Measurements from ENCODE around the gene AGAP1. TPM values are rescaled to one million over a fixed set of nuclear protein-coding genes. Genes with fewer than 3 reads are reported as not detected.

AGAP1 gene
- 9.0 and 10.2 TPM in 2 replicates for total RNA-seq

- peak; percentile 89 for DNase-seq
Measured at GRCh38 chr2:235493775-235494715, at the start of gene AGAP1. AGAP1 (plus strand) TSS chr2:235494043.

DNA sequence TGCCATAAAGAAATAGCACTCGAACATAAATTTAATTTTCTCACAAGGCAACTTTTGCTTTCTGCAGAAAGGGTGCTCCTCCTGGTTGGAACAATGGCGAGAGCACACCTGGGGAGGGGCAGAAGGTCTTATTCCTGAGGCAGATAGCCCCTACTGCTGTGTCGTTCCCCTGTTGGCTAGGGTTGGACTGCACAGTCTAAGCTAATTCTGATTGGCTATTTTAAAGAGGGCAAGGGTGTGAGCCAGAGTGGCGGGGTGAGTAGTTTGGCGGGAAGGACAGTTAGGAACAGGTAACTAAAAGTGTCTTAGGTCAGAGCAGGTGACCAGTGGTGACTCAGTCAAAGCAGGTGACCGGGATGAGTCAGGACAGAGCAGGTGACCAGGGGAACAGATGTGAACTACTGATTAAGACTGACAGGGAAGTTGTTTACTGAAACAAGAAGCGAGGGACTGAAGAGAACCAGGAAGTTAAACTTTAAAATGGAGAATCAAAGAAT lies 49.7 kb upstream of the AGAP1 start:
- no peak for DNase-seq

- DNase-seq, result no peak
Measured at GRCh38 chr2:235445116-235445515, 48.7 kb upstream of the AGAP1 start.

GRCh38 chr2:235446082-235446481 lies 47.8 kb upstream of the AGAP1 start:
- DNase-seq, result no peak

DNA sequence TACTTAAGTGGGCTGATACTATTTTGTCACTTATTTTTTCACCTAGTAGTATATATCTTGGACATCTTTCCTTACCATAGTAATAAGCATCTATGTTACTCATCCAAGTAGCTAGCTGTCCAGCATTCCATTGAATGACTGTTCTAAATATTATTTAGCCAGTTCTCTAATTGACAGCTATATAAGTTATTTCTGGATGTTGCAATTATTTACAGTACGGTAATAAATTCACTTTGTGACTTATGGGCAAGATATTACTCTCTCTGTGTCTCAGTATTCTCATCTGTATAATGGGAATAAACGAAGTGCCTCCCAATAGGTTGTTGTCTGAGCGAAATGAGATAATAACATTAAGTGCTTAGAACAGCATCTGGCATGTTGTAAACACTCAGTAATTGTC lies 46.6 kb upstream of the AGAP1 start:
- no peak for DNase-seq

DNA sequence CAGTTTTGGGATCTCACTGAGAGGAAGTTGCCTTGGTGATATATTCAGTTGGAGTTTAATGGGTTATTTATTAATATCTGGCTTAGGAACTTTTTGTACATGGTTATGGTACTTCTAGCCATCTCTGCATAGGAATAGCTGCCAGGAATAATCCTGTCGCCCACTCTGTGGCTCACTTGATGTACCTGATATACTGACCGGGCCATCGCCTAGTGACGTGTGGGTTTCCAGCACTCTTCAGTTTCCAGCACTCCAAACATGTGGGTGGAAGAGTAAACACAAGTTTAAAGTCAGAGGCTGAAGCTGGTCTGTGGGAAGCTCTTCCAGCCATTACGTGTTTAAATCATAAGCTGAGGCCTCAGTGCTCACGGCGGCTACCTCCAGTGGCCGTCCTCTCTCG lies 44.3 kb upstream of the AGAP1 start:
- no peak for DNase-seq

DNA sequence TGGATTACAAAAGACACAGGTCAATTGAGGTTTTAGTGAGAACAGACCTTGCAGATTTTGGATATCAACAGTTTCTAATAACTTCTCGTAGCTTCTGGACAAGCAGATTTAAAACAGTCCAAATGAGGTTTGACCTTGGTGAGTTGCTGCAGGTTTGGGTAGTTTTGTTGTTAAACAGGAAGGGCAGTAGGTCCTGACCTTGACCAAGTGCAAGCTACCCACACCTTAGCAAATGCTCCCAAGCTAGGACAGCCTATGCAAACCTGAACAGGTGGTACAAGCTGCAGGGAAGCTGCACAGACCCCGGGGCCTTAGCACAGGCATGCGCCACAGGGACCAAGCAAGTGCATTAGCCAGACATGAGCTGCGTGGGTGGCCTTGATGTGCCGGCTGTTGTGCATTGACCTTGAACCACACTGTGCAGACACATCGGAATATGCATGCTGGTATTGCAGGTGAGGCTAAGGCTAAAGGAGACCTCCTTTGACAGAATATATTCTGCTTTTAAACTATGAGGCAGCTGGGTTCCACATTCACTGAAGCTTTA lies 40.2 kb upstream of the AGAP1 start:
- no peak for DNase-seq

- DNase-seq, result no peak
Measured at GRCh38 chr2:235458839-235459273, 35.0 kb upstream of the AGAP1 start.

- DNase-seq, result no peak
Measured at GRCh38 chr2:235460548-235461047, 33.2 kb upstream of the AGAP1 start.

DNA sequence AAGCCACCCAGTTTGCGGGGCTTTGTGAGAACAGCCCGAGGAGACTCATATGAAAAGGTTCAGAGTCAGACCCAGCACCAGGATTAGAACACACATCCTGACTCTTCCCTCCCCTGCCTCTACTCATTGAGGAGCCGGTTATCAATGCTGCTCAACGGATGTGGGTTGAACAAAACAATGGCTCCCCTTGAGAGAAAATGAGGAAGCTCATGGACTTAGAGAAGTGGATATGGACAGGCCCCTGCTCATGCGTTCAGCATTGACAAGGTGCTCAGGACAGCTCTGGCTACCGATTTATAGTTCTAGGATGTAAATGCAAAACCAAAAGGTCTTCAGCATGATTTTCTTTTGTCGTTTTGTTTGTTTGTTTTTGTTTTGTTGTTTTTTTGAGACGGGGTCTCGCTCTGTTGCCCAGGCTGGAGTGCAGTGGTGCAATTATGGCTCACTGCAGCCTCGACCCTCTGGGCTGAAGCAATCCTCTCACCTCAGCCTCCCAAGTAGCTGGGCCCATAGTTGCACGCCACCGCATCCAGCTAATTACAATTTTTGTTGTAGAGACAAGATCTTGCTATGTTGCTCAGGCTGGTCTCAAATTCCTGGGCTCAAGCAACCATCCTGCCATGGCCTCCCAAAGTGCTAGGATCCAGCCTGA lies 32.0 kb upstream of the AGAP1 start:
- no peak for DNase-seq

DNA sequence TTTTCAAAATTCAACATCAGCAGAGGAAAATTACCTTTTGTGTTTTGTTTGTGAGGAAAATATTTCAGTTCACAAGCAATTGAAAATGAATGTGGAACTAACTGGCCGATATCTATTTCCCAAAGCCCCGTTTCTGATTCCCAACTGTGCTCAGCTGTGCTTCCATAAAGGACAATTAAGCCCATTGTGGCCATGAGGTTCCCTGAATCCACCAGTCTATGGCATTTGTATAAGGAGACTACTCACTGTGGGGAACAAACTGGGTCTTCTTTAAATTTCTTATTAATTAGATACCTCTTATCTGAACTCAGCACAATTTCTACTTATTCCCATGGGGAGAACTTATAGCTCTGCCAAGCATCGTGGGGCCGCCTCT lies 31.4 kb upstream of the AGAP1 start:
- DNase-seq, result no peak

- DNase-seq, result no peak
Measured at GRCh38 chr2:235463893-235464292, 29.9 kb upstream of the AGAP1 start.

- DNase-seq, result no peak
Measured at GRCh38 chr2:235467588-235467987, 26.3 kb upstream of the AGAP1 start.

- peak; percentile 25 for DNase-seq
Measured at GRCh38 chr2:235468978-235469655, 24.7 kb upstream of the AGAP1 start.

GRCh38 chr2:235471186-235471747 lies 22.6 kb upstream of the AGAP1 start:
- no peak for DNase-seq

GRCh38 chr2:235472443-235472842 lies 21.4 kb upstream of the AGAP1 start:
- no peak for DNase-seq

DNA sequence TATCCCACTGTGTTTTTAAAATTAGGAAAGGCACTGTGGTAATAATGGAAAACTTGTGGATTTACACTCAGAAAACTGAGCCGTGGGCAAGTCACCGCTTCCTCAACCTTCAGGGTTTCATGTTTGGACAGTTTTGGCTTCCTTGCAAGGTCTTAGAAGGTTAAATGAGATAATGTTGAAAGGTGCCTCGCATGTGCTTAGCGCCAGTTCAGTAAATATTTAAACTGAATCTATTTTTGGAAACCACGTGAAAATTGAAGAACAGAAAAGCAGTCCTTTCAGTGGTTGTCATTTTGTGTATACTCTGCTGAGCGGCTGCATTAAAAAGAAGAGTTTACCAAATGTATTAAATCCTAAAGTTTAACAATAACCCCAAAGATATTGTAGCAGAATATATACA lies 15.2 kb upstream of the AGAP1 start:
- DNase-seq, result no peak

GRCh38 chr2:235479604-235480003 lies 14.2 kb upstream of the AGAP1 start:
- DNase-seq, result no peak

GRCh38 chr2:235480614-235481013 lies 13.2 kb upstream of the AGAP1 start:
- no peak for DNase-seq

DNA sequence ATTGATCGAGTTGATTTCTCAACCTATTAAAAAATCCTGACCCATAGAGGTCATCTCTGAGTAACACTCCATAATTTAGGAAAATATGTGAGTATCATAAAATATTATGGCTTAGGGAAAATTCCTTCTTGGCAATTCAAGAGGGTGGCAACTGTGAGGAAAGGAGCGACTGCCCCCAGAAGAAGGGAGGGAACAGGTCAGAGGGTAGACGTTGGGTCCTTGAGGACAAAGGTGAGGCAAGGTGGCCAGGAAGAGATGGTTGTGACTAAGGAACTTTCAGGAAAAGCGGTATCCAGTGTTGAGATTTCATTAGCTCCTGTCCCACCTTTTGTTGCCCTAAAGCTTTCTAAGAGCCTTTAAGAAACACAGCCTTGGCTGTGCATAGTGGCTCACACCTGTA lies 10.5 kb upstream of the AGAP1 start:
- no peak for DNase-seq

DNA sequence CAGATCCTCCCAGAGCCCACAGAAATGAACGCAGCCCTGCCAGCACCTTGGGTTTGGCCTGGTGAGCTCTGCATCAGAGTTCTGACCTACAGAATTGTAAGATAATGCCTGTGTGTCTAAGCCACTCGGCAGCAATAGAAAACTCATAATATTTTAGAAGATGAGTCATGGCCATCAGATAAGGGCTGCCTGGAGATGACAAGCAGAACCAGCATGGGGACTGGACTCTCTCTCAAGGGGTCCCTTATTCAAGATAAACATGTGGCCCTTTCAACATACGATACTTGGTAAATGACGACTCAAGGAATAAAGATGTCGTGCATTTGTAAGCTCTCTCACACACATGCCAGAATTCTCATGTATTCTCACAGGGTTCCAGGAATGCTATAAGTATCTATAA lies 8.5 kb upstream of the AGAP1 start:
- no peak for DNase-seq

DNA sequence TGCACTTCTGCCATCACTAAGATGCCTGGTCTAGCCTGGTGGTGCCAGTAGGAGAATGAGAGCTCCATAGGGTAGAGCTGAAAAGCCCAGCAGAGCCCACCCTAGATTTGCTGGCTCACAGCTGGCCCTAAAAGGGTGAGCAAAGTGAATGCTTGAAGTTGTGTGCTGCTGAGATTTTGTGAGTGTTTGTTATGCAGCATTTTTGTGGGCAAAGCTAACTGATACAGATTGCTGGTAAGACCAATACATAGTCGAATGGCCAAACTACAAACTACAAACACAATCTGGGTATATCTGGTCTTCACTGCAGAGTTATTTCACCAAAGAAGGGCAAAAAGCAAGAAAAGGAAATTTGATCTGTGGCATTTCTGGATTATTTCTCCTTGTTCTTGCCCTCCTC lies 7.1 kb upstream of the AGAP1 start:
- no peak for DNase-seq
